Muscle layer of colon (tissue), 2 donors: Measurements from ENCODE around the gene CIC.
A peak's percentile ranks its signal among the peaks of the same experiment; 100 is the strongest.

Experiments
- H3K27ac ChIP-seq: one replicate; pipeline ENCODE4 v1.7.0; 2013; ENCODE audit warnings: low read depth, mild to moderate bottlenecking, low read length, moderate library complexity
- H3K27me3 ChIP-seq, 2 donors: one replicate each; pipeline ENCODE4 v1.7.0; 2013; ENCODE audit warnings: low read length in 2 of 2, mild to moderate bottlenecking in 2 of 2; ENCODE audit not compliant: insufficient read depth in 2 of 2, control insufficient read depth in 1 of 2
- H3K36me3 ChIP-seq: one replicate; pipeline ENCODE4 v1.7.0; 2013; ENCODE audit warnings: mild to moderate bottlenecking, low read length; ENCODE audit not compliant: insufficient read depth
- H3K4me1 ChIP-seq: one replicate; pipeline ENCODE4 v1.7.0; 2013; ENCODE audit warnings: mild to moderate bottlenecking, low read length; ENCODE audit not compliant: insufficient read depth
- H3K4me3 ChIP-seq, 2 donors: one replicate each; pipeline ENCODE4 v1.7.0; 2013; ENCODE audit warnings: low read length in 2 of 2, low read depth in 1 of 2, mild to moderate bottlenecking in 1 of 2, moderate library complexity in 1 of 2
- H3K9ac ChIP-seq: one replicate; pipeline ENCODE4 v1.7.0; 2013; ENCODE audit warnings: low read length
- H3K9me3 ChIP-seq: one replicate; pipeline ENCODE4 v1.7.0; 2013; ENCODE audit warnings: mild to moderate bottlenecking, low read length
- donor health status: abdominal sarcoma.
- donor health status: Adenocarcinoma of cecum.

Gene CIC

DNA sequence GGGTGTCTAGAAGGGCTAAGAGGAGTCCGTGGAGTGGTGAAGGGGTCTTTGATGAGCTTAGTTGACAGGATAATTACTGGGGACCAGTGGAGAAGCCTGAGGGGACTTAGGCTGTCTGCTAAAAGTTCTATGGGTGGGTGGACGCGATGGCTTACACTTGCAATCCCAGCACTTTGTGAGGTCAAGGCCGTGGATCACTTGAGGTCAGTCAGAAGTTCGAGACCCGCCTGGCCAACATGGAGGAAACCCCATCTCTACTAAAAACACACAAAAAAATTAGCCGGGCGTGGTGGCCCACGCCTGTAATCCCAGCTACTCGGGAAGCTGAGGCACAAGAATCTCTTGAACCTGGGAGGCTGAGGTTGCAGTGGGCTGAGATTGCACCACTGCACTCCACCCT, 23.8 kb upstream of the CIC start:
- Histone ChIP-seq H3K9me3 (no peaks in the 10 kb centered on the region), H3K36me3 (peaks cover 11% of the 10 kb centered on the region), H3K27me3 (no peaks in the 10 kb centered on the region), H3K27ac (peak overlapping the region; percentile 81), H3K9ac (peak overlapping the region; percentile 49), H3K4me1 (peaks cover 44% of the 10 kb centered on the region), H3K4me3 (peak overlapping the region in 1 of 2 donors; percentile 78)

DNA sequence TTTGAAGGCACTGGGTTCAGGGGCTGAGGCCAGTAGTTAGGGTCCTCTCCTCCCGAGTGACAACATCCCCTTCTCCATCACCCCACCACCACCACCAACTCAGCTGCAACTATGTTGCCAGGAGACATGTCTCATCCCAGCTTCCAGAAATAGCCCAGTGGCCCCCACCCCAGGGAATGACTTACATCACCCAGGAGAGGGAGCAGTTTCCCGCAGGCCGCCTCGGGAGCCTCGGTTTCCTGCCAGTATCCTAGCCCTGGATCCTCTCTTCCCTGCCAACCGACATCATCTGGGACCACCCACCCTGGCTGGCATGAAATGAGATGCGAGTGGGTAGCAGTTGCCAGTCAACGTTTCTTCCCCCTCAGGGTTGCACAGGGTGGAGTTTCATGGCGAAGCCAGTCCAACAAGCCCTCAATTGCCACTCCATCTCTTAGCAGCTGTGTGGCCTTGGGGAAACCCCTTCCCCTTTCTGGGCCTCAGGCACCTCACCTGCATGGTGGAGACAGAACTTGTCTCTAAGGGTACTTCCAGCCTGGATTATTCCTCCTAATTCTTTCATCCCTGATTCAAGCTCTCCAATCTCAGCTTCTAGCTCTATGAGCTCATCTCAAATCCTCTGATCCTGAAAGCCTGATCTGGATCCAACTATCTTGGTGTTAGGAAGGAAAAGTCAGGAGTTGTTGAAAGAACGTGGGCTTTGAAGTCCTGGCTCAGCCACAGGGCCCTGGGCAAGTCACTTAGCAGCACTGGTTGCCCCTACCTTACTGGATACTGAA, 22.7 kb upstream of the CIC start:
- Histone ChIP-seq H3K9ac (no peak overlapping the region), H3K4me3 (peak overlapping the region in 1 of 2 donors; percentile 11), H3K27ac (peak overlapping the region; percentile 65), H3K27me3 (no peaks in the 10 kb centered on the region), H3K4me1 (peaks cover 45% of the 10 kb centered on the region), H3K36me3 (peaks cover 10% of the 10 kb centered on the region), H3K9me3 (no peaks in the 10 kb centered on the region)

DNA sequence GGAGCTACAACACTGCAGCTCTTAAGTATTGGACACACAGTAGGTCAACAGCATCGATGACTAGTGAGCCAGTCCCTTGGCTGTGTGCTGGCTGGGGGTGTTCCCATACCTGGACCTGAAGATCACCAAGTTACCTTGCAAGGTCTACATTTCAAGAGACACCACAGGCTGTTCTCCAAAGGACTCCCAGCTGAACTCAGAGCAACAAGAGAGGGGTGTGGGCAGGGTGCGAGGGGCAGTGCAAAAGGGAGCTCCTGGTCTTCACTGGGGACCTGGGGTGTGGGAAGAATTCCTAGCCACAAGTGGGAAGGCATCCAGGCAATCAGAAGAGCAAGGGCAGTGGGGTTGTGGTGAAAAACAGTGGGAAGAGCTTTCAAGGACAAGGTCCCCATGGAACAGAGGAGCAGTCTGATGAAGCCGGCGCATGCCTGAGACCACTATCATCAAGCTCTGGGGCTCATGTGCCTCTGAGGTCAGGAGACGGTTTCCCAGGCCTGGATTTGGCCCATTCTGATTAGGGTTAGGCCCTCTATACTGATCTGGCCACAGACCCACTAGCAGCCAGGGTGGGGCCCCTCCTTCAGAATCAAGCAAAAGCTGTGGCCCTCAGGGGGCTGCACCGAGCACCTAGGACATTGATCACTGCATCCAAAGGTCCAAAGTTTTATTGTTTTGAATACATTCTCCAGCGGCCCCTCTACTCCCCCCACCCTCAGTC, 22.0 kb upstream of the CIC start:
- Histone ChIP-seq H3K27me3 (no peaks in the 10 kb centered on the region), H3K27ac (no peak overlapping the region), H3K4me1 (peaks cover 47% of the 10 kb centered on the region), H3K4me3 (no peak overlapping the region), H3K9me3 (no peaks in the 10 kb centered on the region), H3K9ac (no peak overlapping the region), H3K36me3 (peaks cover 10% of the 10 kb centered on the region)

GRCh38 chr19:42247640-42248199, 21.3 kb upstream of the CIC start:
- Histone ChIP-seq H3K36me3 (peaks cover 10% of the 10 kb centered on the region), H3K27ac (no peak overlapping the region), H3K9ac (no peak overlapping the region), H3K4me1 (peaks cover 53% of the 10 kb centered on the region), H3K27me3 (no peaks in the 10 kb centered on the region), H3K9me3 (no peaks in the 10 kb centered on the region), H3K4me3 (no peak overlapping the region)

GRCh38 chr19:42248270-42249148, 20.5 kb upstream of the CIC start:
- Histone ChIP-seq H3K36me3 (peaks cover 10% of the 10 kb centered on the region), H3K9ac (no peak overlapping the region), H3K27me3 (no peaks in the 10 kb centered on the region), H3K4me1 (peaks cover 53% of the 10 kb centered on the region), H3K27ac (no peak overlapping the region), H3K4me3 (no peak overlapping the region), H3K9me3 (no peaks in the 10 kb centered on the region)

- Histone ChIP-seq H3K27ac (no peak overlapping the region), H3K9me3 (no peaks in the 10 kb centered on the region), H3K27me3 (no peaks in the 10 kb centered on the region), H3K4me1 (peaks cover 53% of the 10 kb centered on the region), H3K4me3 (no peak overlapping the region), H3K9ac (no peak overlapping the region), H3K36me3 (peaks cover 10% of the 10 kb centered on the region)
These were observed 19.8 kb upstream of the CIC start for GRCh38 chr19:42249149-42249750.

DNA sequence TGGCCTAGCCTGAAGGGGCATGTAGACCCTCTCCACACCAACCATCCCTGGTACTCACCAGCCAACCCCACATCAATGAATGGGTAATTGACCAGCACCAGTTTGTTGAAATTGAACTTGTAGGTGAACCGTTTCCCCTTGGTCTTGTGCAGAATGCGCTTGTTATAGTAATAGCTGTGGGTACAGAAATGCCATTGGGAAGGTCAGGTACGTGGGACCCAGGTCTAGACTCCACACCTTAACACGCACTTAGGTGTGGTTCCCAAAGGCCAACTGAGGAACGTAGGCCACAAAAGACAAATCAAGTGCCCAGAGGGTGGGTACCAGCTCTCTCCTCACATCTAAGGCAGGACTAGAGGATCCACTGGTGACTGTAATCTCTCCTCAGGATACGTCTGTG, 19.3 kb upstream of the CIC start:
- Histone ChIP-seq H3K9ac (no peak overlapping the region), H3K27me3 (no peaks in the 10 kb centered on the region), H3K4me3 (peak overlapping the region in 1 of 2 donors; percentile 27), H3K9me3 (no peaks in the 10 kb centered on the region), H3K27ac (peak overlapping the region; percentile 40), H3K36me3 (peaks cover 10% of the 10 kb centered on the region), H3K4me1 (peaks cover 52% of the 10 kb centered on the region)

- peak overlapping the region in 1 of 2 donors; percentile 27 for H3K4me3 ChIP-seq
- H3K27ac ChIP-seq = peak overlapping the region; percentile 40
- H3K9me3 ChIP-seq = no peaks in the 10 kb centered on the region
- H3K4me1 ChIP-seq = peaks cover 47% of the 10 kb centered on the region
- H3K36me3 ChIP-seq = peaks cover 10% of the 10 kb centered on the region
- no peaks in the 10 kb centered on the region for H3K27me3 ChIP-seq
- no peak overlapping the region for H3K9ac ChIP-seq
These were observed 18.8 kb upstream of the CIC start for GRCh38 chr19:42250183-42250665.

GRCh38 chr19:42250666-42251531, 18.2 kb upstream of the CIC start:
- no peak overlapping the region for H3K9ac ChIP-seq
- peaks cover 43% of the 10 kb centered on the region for H3K4me1 ChIP-seq

More at GRCh38 chr19:42250666-42251531, 18.2 kb upstream of the CIC start:
- H3K27ac ChIP-seq = peak overlapping the region; percentile 40
- H3K36me3 ChIP-seq = peaks cover 10% of the 10 kb centered on the region
- no peaks in the 10 kb centered on the region for H3K9me3 ChIP-seq
- H3K27me3 ChIP-seq = no peaks in the 10 kb centered on the region
- peak overlapping the region in 1 of 2 donors; percentile 27 for H3K4me3 ChIP-seq
